HEK293T (cell line): ENCODE data around the gene COIL.
A peak's percentile ranks its signal among the peaks of the same experiment; 100 is the strongest.

Experiments used
- CTCF ChIA-PET: fragments of 350-600 bp; formaldehyde crosslinking; extraction: SDS; loops from one replicate; lab custom pipeline; 2021; ENCODE audit warnings: antibody characterized with exemption, inconsistent platforms; lab: Yijun Ruan, JAX
- POLR2A ChIA-PET: fragments of 350-600 bp; formaldehyde crosslinking; extraction: SDS; loops from one replicate; lab custom pipeline; 2020; ENCODE audit warnings: antibody characterized with exemption, inconsistent platforms; lab: Yijun Ruan, JAX
- DNase-seq: peaks from one replicate; pipeline ENCODE4 v3.0.0; 2012; ENCODE audit warnings: mixed read lengths; ENCODE audit errors: extremely low spot score
- ARNT ChIP-seq: fragments of 450-650 bp; IDR thresholded peaks from 2 replicates; pipeline ENCODE4 v1.6.1; 2017; ENCODE audit warnings: mild to moderate bottlenecking
- BHLHE40 ChIP-seq: fragments of 450-650 bp; IDR thresholded peaks from 2 replicates; pipeline ENCODE4 v1.6.1; 2016; ENCODE audit warnings: mild to moderate bottlenecking, moderate library complexity, borderline replicate concordance
- CTBP1 ChIP-seq: fragments of 450-650 bp; IDR thresholded peaks from 2 replicates; pipeline ENCODE4 v1.6.1; 2016; ENCODE audit warnings: borderline replicate concordance
- ELF4 ChIP-seq: fragments of 450-650 bp; IDR thresholded peaks from 2 replicates; pipeline ENCODE4 v1.6.1; 2017; ENCODE audit warnings: antibody characterized with exemption
- FOXA1 ChIP-seq: fragments of 450-650 bp; IDR thresholded peaks from 2 replicates; pipeline ENCODE4 v1.6.1; 2016; ENCODE audit warnings: mild to moderate bottlenecking
- FOXK2 ChIP-seq: fragments of 450-650 bp; IDR thresholded peaks from 2 replicates; pipeline ENCODE4 v1.6.1; 2016; ENCODE audit warnings: mild to moderate bottlenecking
- FOXM1 ChIP-seq: fragments of 450-650 bp; IDR thresholded peaks from 2 replicates; pipeline ENCODE4 v1.6.1; 2017; ENCODE audit warnings: mild to moderate bottlenecking, borderline replicate concordance
- HDGF ChIP-seq: fragments of 450-650 bp; IDR thresholded peaks from 2 replicates; pipeline ENCODE4 v1.6.1; 2017; ENCODE audit warnings: antibody characterized with exemption, borderline replicate concordance
- L3MBTL2 ChIP-seq: fragments of 450-650 bp; conservative IDR thresholded peaks from 2 replicates; pipeline ENCODE4 v1.6.1; 2016; ENCODE audit warnings: mild to moderate bottlenecking
- LEF1 ChIP-seq: fragments of 450-650 bp; IDR thresholded peaks from 2 replicates; pipeline ENCODE4 v1.6.1; 2017; ENCODE audit warnings: mild to moderate bottlenecking, borderline replicate concordance
- NFRKB ChIP-seq: fragments of 450-650 bp; IDR thresholded peaks from 2 replicates; pipeline ENCODE4 v1.6.1; 2016; ENCODE audit warnings: mild to moderate bottlenecking, moderate library complexity
- PKNOX1 ChIP-seq: fragments of 450-650 bp; IDR thresholded peaks from 2 replicates; pipeline ENCODE4 v1.6.1; 2016
- SP1 ChIP-seq: fragments of 450-650 bp; IDR thresholded peaks from 2 replicates; pipeline ENCODE4 v1.6.1; 2017
- SUZ12 ChIP-seq: fragments of 450-650 bp; IDR thresholded peaks from 2 replicates; pipeline ENCODE4 v1.6.1; 2016; ENCODE audit warnings: mild to moderate bottlenecking
- TARDBP ChIP-seq: fragments of 450-650 bp; IDR thresholded peaks from 2 replicates; pipeline ENCODE4 v1.6.1; 2016
- ZNF384 ChIP-seq: fragments of 450-650 bp; IDR thresholded peaks from 2 replicates; pipeline ENCODE4 v1.6.1; 2016

COIL gene

GRCh38 chr17:57004944-57005579 is 44.2 kb upstream of the COIL start:
- TF ChIP-seq TARDBP: no peak
- no peak for TF ChIP-seq ZNF384
- TF ChIP-seq L3MBTL2: no peak
- no peak for TF ChIP-seq PKNOX1
- no peak for TF ChIP-seq NFRKB
- POLR2A ChIA-PET: interaction anchor here (0.7 kb wide), 1 partner anchor 30 kb away, joined by 3 read pairs; no protein-coding TSS in a partner anchor
- DNase-seq: peak; percentile 43
- CTCF ChIA-PET: no interaction called here

DNA sequence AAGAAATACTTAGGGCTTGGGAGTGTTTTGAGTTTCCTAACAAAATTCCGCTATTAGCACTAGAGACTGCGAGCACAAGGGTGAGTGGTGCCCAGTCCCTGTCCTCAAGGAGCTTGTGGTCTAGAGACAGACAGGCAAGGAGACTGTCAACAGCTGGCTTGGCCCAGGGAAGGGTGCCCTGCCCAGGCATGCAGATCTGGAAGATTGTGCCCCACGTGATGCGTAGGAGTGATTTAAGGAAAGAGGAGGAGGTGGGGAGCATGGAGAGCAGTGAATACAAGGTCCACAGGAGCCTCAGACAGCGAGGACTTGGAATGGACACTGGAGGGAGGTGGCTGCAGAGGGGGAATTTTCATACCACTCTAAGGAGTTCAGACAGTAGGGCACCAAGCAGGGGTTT is 42.1 kb upstream of the COIL start:
- ChIA-PET POLR2A (no interaction called here), CTCF (no interaction called here)
- no peak for DNase-seq
- no peak for TF ChIP-seq FOXK2
- TF ChIP-seq HDGF: no peak
- no peak for TF ChIP-seq SP1

DNA sequence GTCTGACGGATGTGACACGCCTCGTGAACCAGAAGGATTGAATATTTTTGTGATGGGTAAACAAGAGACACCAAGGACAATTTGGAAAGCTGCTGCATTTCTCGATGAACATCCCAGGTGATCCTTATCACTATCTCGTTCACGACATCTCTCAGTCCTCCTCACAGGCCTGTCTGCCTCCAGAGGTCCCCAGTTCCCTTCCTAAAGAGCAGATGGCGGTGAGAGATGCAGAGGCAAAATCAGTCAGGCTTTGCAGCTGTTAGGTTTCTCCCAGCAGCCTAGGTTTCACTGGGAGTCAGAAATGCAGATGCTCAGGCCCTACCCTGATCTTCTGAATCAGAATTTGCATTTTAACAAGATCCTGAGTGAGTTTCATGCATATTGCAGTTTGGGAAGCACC is 40.7 kb upstream of the COIL start:
- TF ChIP-seq L3MBTL2 (no peak), ZNF384 (no peak), LEF1 (no peak), PKNOX1 (no peak), FOXK2 (no peak), CTBP1 (no peak), ARNT (no peak)
- ChIA-PET POLR2A (no interaction called here), CTCF (interaction anchor here (1.4 kb wide), 1 partner anchor 9 kb away, joined by 4 read pairs; no protein-coding TSS in a partner anchor)
- DNase-seq: no peak

DNA sequence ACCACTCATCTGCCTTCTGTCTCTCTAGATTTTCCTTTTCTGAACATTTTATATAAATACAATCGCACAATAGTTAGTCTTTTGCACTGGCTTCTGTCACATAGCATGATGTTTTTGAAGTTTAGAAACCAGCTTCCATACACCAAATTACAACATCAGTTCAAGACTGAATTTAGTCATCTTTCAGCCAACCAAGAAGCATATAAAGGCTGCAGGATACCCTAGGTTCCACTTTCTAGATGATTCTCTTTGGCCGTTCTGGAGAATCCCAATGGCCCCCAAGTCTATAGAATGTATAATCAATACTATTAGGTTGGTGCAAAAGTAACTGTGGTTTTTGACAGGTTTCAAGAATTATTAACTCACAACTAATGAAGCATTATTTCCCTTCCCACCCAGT is 36.5 kb upstream of the COIL start:
- no peak for TF ChIP-seq BHLHE40
- no peak for TF ChIP-seq PKNOX1
- no peak for TF ChIP-seq SP1
- TF ChIP-seq FOXK2: no peak
- no peak for TF ChIP-seq ELF4
- no peak for TF ChIP-seq SUZ12
- no peak for TF ChIP-seq LEF1
- POLR2A ChIA-PET: no interaction called here
- CTCF ChIA-PET: no interaction called here
- DNase-seq: no peak

- ChIA-PET POLR2A (no interaction called here), CTCF (no interaction called here)
- TF ChIP-seq FOXK2: no peak
- no peak for TF ChIP-seq PKNOX1
- no peak for TF ChIP-seq FOXA1
- no peak for TF ChIP-seq SP1
- no peak for TF ChIP-seq FOXM1
- no peak for TF ChIP-seq BHLHE40
- TF ChIP-seq NFRKB: no peak
- no peak for TF ChIP-seq CTBP1
- TF ChIP-seq HDGF: no peak
- no peak for TF ChIP-seq TARDBP
- TF ChIP-seq LEF1: no peak
- TF ChIP-seq SUZ12: no peak
Measured at GRCh38 chr17:56995766-56996165, 34.9 kb upstream of the COIL start.

GRCh38 chr17:56994009-56994792 is 33.4 kb upstream of the COIL start:
- TF ChIP-seq CTBP1: no peak
- TF ChIP-seq SUZ12: no peak
- TF ChIP-seq ARNT: no peak
- DNase-seq: no peak
- POLR2A ChIA-PET: no interaction called here
- CTCF ChIA-PET: interaction anchor here (1.3 kb wide), 1 partner anchor 16 kb away, joined by 3 read pairs; no protein-coding TSS in a partner anchor

More at GRCh38 chr17:56995766-56996165, 34.9 kb upstream of the COIL start:
- DNase-seq: no peak

DNA sequence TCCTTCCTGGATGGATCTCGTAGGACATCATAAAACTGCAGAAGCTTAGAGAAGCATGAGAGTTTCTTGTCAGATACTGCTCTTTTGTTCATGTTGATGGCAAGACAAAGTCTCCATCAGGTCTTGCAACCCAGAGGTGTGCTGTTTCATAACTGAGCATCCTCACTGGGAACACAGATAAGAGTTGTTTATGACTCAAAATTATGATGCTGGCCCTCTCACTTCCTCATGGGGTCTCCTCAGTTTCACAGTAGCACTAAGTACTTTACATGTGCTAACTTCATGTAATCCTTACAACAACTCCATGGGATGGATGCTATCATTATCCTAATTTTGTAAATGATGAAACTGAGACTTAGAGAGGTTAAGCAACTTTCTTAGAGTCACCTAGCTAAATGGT is 31.5 kb upstream of the COIL start:
- DNase-seq: no peak
- ChIA-PET CTCF (no interaction called here), POLR2A (no interaction called here)
- TF ChIP-seq LEF1: no peak
- TF ChIP-seq FOXK2: no peak
- TF ChIP-seq BHLHE40: no peak
- no peak for TF ChIP-seq PKNOX1
- no peak for TF ChIP-seq FOXA1
- TF ChIP-seq SUZ12: no peak
- no peak for TF ChIP-seq SP1
- TF ChIP-seq NFRKB: no peak
- TF ChIP-seq TARDBP: no peak
- no peak for TF ChIP-seq FOXM1
- no peak for TF ChIP-seq HDGF
- no peak for TF ChIP-seq CTBP1
- TF ChIP-seq ZNF384: no peak
- no peak for TF ChIP-seq ELF4
- TF ChIP-seq ARNT: no peak
- no peak for TF ChIP-seq L3MBTL2
